Measurements from ENCODE around the gene KIAA1217. TPM values are rescaled to one million over a fixed set of nuclear protein-coding genes. Genes with fewer than 3 reads are reported as not detected.

The KIAA1217 gene
- total and polyA plus RNA-seq, 2 of the 4 experiments (the other 2 are of a cell fraction), result 3.4 to 4.4 TPM

- in situ Hi-C loops (cut with MboI; ENCODE audit: low sequenced_read_pairs), result loop anchor here (10.0 to 25.0 kb wide), 5 partner anchors 141 to 1343 kb away; no protein-coding TSS in a partner anchor
- Histone ChIP-seq H3K9me3 (ENCODE audit: control insufficient read depth, insufficient read depth, low read length) (no peaks in the 10 kb centered on the region), H3K23ac (ENCODE audit: low read depth, low read length) (no peak overlapping the region), H3K79me1 (ENCODE audit: low read depth in 1 of 2, low read length in 2 of 2) (no peaks in the 10 kb centered on the region; a peak in 1 of 4 replicates), H4K8ac (ENCODE audit: low read depth in 2 of 2, low read length in 2 of 2) (no peak overlapping the region), H3K27ac (ENCODE audit: insufficient read depth, low read length) (no peak overlapping the region), H4K5ac (ENCODE audit: low read depth, low read length) (no peak overlapping the region), H2BK20ac (ENCODE audit: low read depth, low read length) (no peak overlapping the region), H3K18ac (ENCODE audit: low read depth, low read length) (no peak overlapping the region), H2AK5ac (ENCODE audit: low read depth, low read length) (no peak overlapping the region), H3K4me3 (ENCODE audit: insufficient read depth, low read depth, low read length) (no peak overlapping the region), H3K56ac (ENCODE audit: extremely low read depth, insufficient read depth, low read length) (no peak overlapping the region), H3K27me3 (ENCODE audit: control insufficient read depth, insufficient read depth, low read length) (no peaks in the 10 kb centered on the region), H3K4me2 (ENCODE audit: low read depth, low read length) (no peak overlapping the region), H3K4me1 (ENCODE audit: control insufficient read depth, insufficient read depth, low read length) (peaks cover 4% of the 10 kb centered on the region; the same call in 1 of the 2 replicates), H4K91ac (ENCODE audit: insufficient read depth, low read depth, low read length) (no peak overlapping the region), H2AFZ (replicated peaks; ENCODE audit: low read length, poor library complexity) (no peak overlapping the region), H3K9me1 (ENCODE audit: insufficient read depth, low read length) (no peaks in the 10 kb centered on the region), H3K36me3 (ENCODE audit: control insufficient read depth, insufficient read depth, low read length) (peaks cover 3% of the 10 kb centered on the region; the same call in 1 of the 2 replicates), H2BK15ac (ENCODE audit: low read depth, low read length) (no peak overlapping the region), H3K4ac (ENCODE audit: low read depth, low read length) (no peak overlapping the region), H2BK5ac (ENCODE audit: low read depth, low read length, poor library complexity, severe bottlenecking) (no peak overlapping the region), H2AK9ac (replicated peaks; ENCODE audit: low read depth, low read length, poor library complexity) (no peak overlapping the region), H3K14ac (replicated peaks; ENCODE audit: low read depth, low read length) (no peak overlapping the region), H3K9ac (ENCODE audit: low read depth, low read length) (no peak overlapping the region), H4K20me1 (ENCODE audit: insufficient read depth, low read length) (no peaks in the 10 kb centered on the region), H2BK120ac (ENCODE audit: low read depth, low read length) (no peak overlapping the region)
- no TSS peak for BruUV-seq (replicated peaks)
- ChIA-PET POLR2A (ENCODE audit: unreplicated experiment) (no interaction called here), CTCF (no interaction called here)
- ATAC-seq (ENCODE audit: low read depth), result no peak
- 54% methylated on average over 3 of the region's 7 CpGs; no CpG with 5 or more reads in 1 of the 2 experiments for WGBS, 2 experiments (ENCODE audit: extremely low coverage in 2 of 2, insufficient read length in 1 of 2)
- dilution Hi-C loops (cut with HindIII; ENCODE audit: low sequenced_read_pairs, unreplicated experiment), result no loop called here
- intact Hi-C loops (cut with micrococcal nuclease), result no loop called here
- no peak for TF ChIP-seq ELK1 (IDR thresholded peaks at IDR 0.05; ENCODE audit: borderline replicate concordance, low read depth, low read length)
- TF ChIP-seq NFE2L2 (IDR thresholded peaks at IDR 0.05; ENCODE audit: low read depth, low read length), result no peak
- no peak for TF ChIP-seq RCOR1 (IDR thresholded peaks at IDR 0.05; ENCODE audit: insufficient replicate concordance, low read length)
- no peak for DNase-seq
Observed at GRCh38 chr10:24505759-24506158, 296.8 kb downstream of the KIAA1217 start.
